ENCODE data around the gene MGST3. TPM values are rescaled to one million over a fixed set of nuclear protein-coding genes. Genes with fewer than 3 reads are reported as not detected.

MGST3 gene
- total RNA-seq, 1 experiment from 2014 or later, result 103 TPM

GRCh38 chr1:165635329-165635728 is 4.3 kb downstream of the MGST3 start:
- ChIA-PET CTCF (no interaction called here), POLR2A (no interaction called here)
- Histone ChIP-seq H3K4me3 (ENCODE audit: low read depth in 2 of 2, low read length in 2 of 2) (no peak overlapping the region), H3K4me1 (ENCODE audit: control insufficient read depth, insufficient read depth, low read length) (peaks cover 17% of the 10 kb centered on the region), H3K9me3 (ENCODE audit: control insufficient read depth, insufficient read depth, low read depth, low read length) (no peaks in the 10 kb centered on the region), H3K27ac (ENCODE audit: low read length) (no peak overlapping the region), H3K36me3 (ENCODE audit: control insufficient read depth, insufficient read depth, low read length) (peaks cover 3% of the 10 kb centered on the region; the same call in 1 of the 2 replicates), H3K27me3 (ENCODE audit: control insufficient read depth, insufficient read depth, low read length) (no peaks in the 10 kb centered on the region)
- no TSS peak for BruUV-seq (replicated peaks)
- in situ Hi-C loops (cut with HindIII; ENCODE audit: low pct_unique_long_range_greater_than_20kb, low sequenced_read_pairs), result no loop called here
- intact Hi-C loops (cut with micrococcal nuclease; ENCODE audit: unreplicated experiment), result no loop called here
- no peak for ATAC-seq
- DNase-seq (ENCODE audit: low read depth, low spot score), result no peak
- TF ChIP-seq, protein P1, sequence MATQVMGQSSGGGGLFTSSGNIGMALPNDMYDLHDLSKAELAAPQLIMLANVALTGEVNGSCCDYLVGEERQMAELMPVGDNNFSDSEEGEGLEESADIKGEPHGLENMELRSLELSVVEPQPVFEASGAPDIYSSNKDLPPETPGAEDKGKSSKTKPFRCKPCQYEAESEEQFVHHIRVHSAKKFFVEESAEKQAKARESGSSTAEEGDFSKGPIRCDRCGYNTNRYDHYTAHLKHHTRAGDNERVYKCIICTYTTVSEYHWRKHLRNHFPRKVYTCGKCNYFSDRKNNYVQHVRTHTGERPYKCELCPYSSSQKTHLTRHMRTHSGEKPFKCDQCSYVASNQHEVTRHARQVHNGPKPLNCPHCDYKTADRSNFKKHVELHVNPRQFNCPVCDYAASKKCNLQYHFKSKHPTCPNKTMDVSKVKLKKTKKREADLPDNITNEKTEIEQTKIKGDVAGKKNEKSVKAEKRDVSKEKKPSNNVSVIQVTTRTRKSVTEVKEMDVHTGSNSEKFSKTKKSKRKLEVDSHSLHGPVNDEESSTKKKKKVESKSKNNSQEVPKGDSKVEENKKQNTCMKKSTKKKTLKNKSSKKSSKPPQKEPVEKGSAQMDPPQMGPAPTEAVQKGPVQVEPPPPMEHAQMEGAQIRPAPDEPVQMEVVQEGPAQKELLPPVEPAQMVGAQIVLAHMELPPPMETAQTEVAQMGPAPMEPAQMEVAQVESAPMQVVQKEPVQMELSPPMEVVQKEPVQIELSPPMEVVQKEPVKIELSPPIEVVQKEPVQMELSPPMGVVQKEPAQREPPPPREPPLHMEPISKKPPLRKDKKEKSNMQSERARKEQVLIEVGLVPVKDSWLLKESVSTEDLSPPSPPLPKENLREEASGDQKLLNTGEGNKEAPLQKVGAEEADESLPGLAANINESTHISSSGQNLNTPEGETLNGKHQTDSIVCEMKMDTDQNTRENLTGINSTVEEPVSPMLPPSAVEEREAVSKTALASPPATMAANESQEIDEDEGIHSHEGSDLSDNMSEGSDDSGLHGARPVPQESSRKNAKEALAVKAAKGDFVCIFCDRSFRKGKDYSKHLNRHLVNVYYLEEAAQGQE (IDR thresholded peaks at IDR 0.05; ENCODE audit: insufficient read depth in 1 of 2, low read depth in 2 of 2, low read length in 1 of 2), result no peak
- TF ChIP-seq TCF7L2 (IDR thresholded peaks at IDR 0.05; ENCODE audit: low read depth, low read length) (no peak), POLR2AphosphoS5 (IDR thresholded peaks at IDR 0.05; ENCODE audit: low read depth, low read length) (no peak), SIN3A (IDR thresholded peaks at IDR 0.05; ENCODE audit: borderline replicate concordance, insufficient read depth, low read depth, low read length) (no peak)

DNA sequence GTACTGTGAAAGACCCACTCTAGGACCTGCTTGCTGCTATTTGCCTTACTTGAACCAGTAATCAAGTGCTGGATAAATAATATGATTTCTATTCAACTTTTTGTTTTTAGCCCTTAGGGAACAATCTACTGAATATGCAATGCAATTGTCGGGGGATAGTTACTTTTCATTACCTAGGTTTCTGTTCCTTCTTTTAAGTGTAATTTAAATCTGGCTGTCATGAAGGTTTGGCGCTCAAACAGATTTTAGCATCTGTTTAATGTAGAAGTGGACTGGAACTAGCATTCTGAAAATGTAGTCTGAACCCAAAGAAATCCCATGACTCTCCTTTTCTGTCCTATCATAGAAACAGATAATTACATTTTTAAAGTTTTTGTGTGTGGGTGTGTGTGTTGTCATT is 4.8 kb downstream of the MGST3 start:
- intact Hi-C loops (cut with micrococcal nuclease; ENCODE audit: unreplicated experiment), result no loop called here
- ChIA-PET CTCF (no interaction called here), POLR2A (no interaction called here)
- peaks cover 17% of the 10 kb centered on the region for H3K4me1 ChIP-seq (ENCODE audit: control insufficient read depth, insufficient read depth, low read length)
- no TSS peak for BruUV-seq (replicated peaks)
- H3K4me3 ChIP-seq (ENCODE audit: low read depth in 2 of 2, low read length in 2 of 2), result no peak overlapping the region
- H3K36me3 ChIP-seq (ENCODE audit: control insufficient read depth, insufficient read depth, low read length), result peaks cover 3% of the 10 kb centered on the region; the same call in 1 of the 2 replicates
- in situ Hi-C loops (cut with HindIII; ENCODE audit: low pct_unique_long_range_greater_than_20kb, low sequenced_read_pairs), result no loop called here
- TF ChIP-seq TCF7L2 (IDR thresholded peaks at IDR 0.05; ENCODE audit: low read depth, low read length), result no peak
- no peak for TF ChIP-seq SIN3A (IDR thresholded peaks at IDR 0.05; ENCODE audit: borderline replicate concordance, insufficient read depth, low read depth, low read length)
- TF ChIP-seq CTCF (IDR thresholded peaks at IDR 0.05), result no peak
- TF ChIP-seq, protein P1 (IDR thresholded peaks at IDR 0.05; ENCODE audit: insufficient read depth in 1 of 2, low read depth in 2 of 2, low read length in 1 of 2), result no peak
- ATAC-seq (no peak), DNase-seq (ENCODE audit: low read depth, low spot score) (no peak)
- H3K27ac ChIP-seq (ENCODE audit: low read length), result no peak overlapping the region
- H3K27me3 ChIP-seq (ENCODE audit: control insufficient read depth, insufficient read depth, low read length), result no peaks in the 10 kb centered on the region
- H3K9me3 ChIP-seq (ENCODE audit: control insufficient read depth, insufficient read depth, low read depth, low read length), result no peaks in the 10 kb centered on the region

Data from Panc1 (cell line).